ENCODE data around the gene KLRC4. TPM values are rescaled to one million over a fixed set of nuclear protein-coding genes. Genes with fewer than 3 reads are reported as not detected.
"Not testable (repeated sequence)": the region's sequence is repeated elsewhere in the genome, so short reads cannot be mapped to it uniquely, and the experiment has no call there.

KLRC4 gene
- total and polyA plus RNA-seq, 2 donors (not counting 1 experiment from before 2014, with no cell fraction given) = not detected

- H3K27me3 ChIP-seq (replicated peaks in 1 of 4; ENCODE audit: control extremely low read depth in 1 of 4, control insufficient read depth in 3 of 4, insufficient read depth in 4 of 4, low read length in 3 of 4); intact Hi-C loops (cut with micrococcal nuclease); H3K27ac ChIP-seq (ENCODE audit: low read length in 2 of 2); H3K4me1 Mint-ChIP-seq; H3K27ac Mint-ChIP-seq; H3K36me3 ChIP-seq (replicated peaks in 1 of 2; ENCODE audit: control extremely low read depth in 1 of 2, control insufficient read depth in 1 of 2, extremely low read depth in 1 of 2, insufficient read depth in 2 of 2, low read length in 1 of 2); H2AFZ ChIP-seq (ENCODE audit: insufficient read depth, low read depth, low read length, poor library complexity, severe bottlenecking); POLR2A ChIA-PET; H3K9me3 ChIP-seq (ENCODE audit: control extremely low read depth in 1 of 3, control insufficient read depth in 2 of 3, insufficient read depth in 1 of 3, low read length in 2 of 3); H3K9ac ChIP-seq (ENCODE audit: low read length); H3K9me3 Mint-ChIP-seq (ENCODE audit: insufficient read depth); H3K4me1 ChIP-seq (ENCODE audit: control insufficient read depth in 2 of 2, insufficient read depth in 2 of 2, low read length in 2 of 2); H3K4me3 Mint-ChIP-seq; H3K79me2 ChIP-seq (ENCODE audit: control insufficient read depth, insufficient read depth, low read length); H3K27me3 Mint-ChIP-seq; ATAC-seq (ENCODE audit: low read depth); H3K4me3 ChIP-seq (ENCODE audit: control extremely low read depth in 1 of 5, extremely low read depth in 1 of 5, insufficient read depth in 1 of 5, low read depth in 2 of 5, low read length in 4 of 5); CTCF ChIA-PET; DNase-seq; H3K4me2 ChIP-seq (replicated peaks; ENCODE audit: low read depth, low read length, poor library complexity, severe bottlenecking); H4K20me1 ChIP-seq (ENCODE audit: control insufficient read depth, insufficient read depth, low read length, poor library complexity, severe bottlenecking): not testable (repeated sequence)
- no CpG with 5 or more reads among the region's 2 CpGs for WGBS (ENCODE audit: insufficient coverage)
These were observed 30.2 kb upstream of the KLRC4 start for GRCh38 chr12:10439608-10440274.

- H3K27me3 Mint-ChIP-seq; POLR2A ChIA-PET; H3K36me3 ChIP-seq (replicated peaks in 1 of 2; ENCODE audit: control extremely low read depth in 1 of 2, control insufficient read depth in 1 of 2, extremely low read depth in 1 of 2, insufficient read depth in 2 of 2, low read length in 1 of 2); H3K4me1 Mint-ChIP-seq; CTCF ChIA-PET; H3K79me2 ChIP-seq (ENCODE audit: control insufficient read depth, insufficient read depth, low read length); H3K27ac Mint-ChIP-seq; H3K4me2 ChIP-seq (replicated peaks; ENCODE audit: low read depth, low read length, poor library complexity, severe bottlenecking); H3K27me3 ChIP-seq (replicated peaks in 1 of 4; ENCODE audit: control extremely low read depth in 1 of 4, control insufficient read depth in 3 of 4, insufficient read depth in 4 of 4, low read length in 3 of 4); H3K9me3 ChIP-seq (ENCODE audit: control extremely low read depth in 1 of 3, control insufficient read depth in 2 of 3, insufficient read depth in 1 of 3, low read length in 2 of 3); DNase-seq; H3K9me3 Mint-ChIP-seq (ENCODE audit: insufficient read depth); H3K4me1 ChIP-seq (ENCODE audit: control insufficient read depth in 2 of 2, insufficient read depth in 2 of 2, low read length in 2 of 2); H3K9ac ChIP-seq (ENCODE audit: low read length); H3K4me3 ChIP-seq (ENCODE audit: control extremely low read depth in 1 of 5, extremely low read depth in 1 of 5, insufficient read depth in 1 of 5, low read depth in 2 of 5, low read length in 4 of 5); intact Hi-C loops (cut with micrococcal nuclease); H2AFZ ChIP-seq (ENCODE audit: insufficient read depth, low read depth, low read length, poor library complexity, severe bottlenecking); ATAC-seq (ENCODE audit: low read depth); H3K4me3 Mint-ChIP-seq; H4K20me1 ChIP-seq (ENCODE audit: control insufficient read depth, insufficient read depth, low read length, poor library complexity, severe bottlenecking); H3K27ac ChIP-seq (ENCODE audit: low read length in 2 of 2): not testable (repeated sequence)
- WGBS (ENCODE audit: insufficient coverage) = no CpG with 5 or more reads among the region's 2 CpGs
These were observed 28.0 kb upstream of the KLRC4 start for GRCh38 chr12:10437601-10438000.

- no CpG with 5 or more reads among the region's 3 CpGs for WGBS (ENCODE audit: insufficient coverage)
- POLR2A ChIA-PET; H3K9ac ChIP-seq (ENCODE audit: low read length); CTCF ChIA-PET; H3K27ac ChIP-seq (ENCODE audit: low read length in 2 of 2); H2AFZ ChIP-seq (ENCODE audit: insufficient read depth, low read depth, low read length, poor library complexity, severe bottlenecking); H4K20me1 ChIP-seq (ENCODE audit: control insufficient read depth, insufficient read depth, low read length, poor library complexity, severe bottlenecking); H3K4me3 Mint-ChIP-seq; H3K36me3 ChIP-seq (replicated peaks in 1 of 2; ENCODE audit: control extremely low read depth in 1 of 2, control insufficient read depth in 1 of 2, extremely low read depth in 1 of 2, insufficient read depth in 2 of 2, low read length in 1 of 2); H3K27me3 Mint-ChIP-seq; H3K9me3 Mint-ChIP-seq (ENCODE audit: insufficient read depth); H3K4me1 Mint-ChIP-seq; H3K4me3 ChIP-seq (ENCODE audit: control extremely low read depth in 1 of 5, extremely low read depth in 1 of 5, insufficient read depth in 1 of 5, low read depth in 2 of 5, low read length in 4 of 5); H3K27ac Mint-ChIP-seq; H3K4me2 ChIP-seq (replicated peaks; ENCODE audit: low read depth, low read length, poor library complexity, severe bottlenecking); H3K9me3 ChIP-seq (ENCODE audit: control extremely low read depth in 1 of 3, control insufficient read depth in 2 of 3, insufficient read depth in 1 of 3, low read length in 2 of 3); H3K27me3 ChIP-seq (replicated peaks in 1 of 4; ENCODE audit: control extremely low read depth in 1 of 4, control insufficient read depth in 3 of 4, insufficient read depth in 4 of 4, low read length in 3 of 4); H3K4me1 ChIP-seq (ENCODE audit: control insufficient read depth in 2 of 2, insufficient read depth in 2 of 2, low read length in 2 of 2); ATAC-seq (ENCODE audit: low read depth); H3K79me2 ChIP-seq (ENCODE audit: control insufficient read depth, insufficient read depth, low read length); DNase-seq; intact Hi-C loops (cut with micrococcal nuclease): not testable (repeated sequence)
These were observed 26.3 kb upstream of the KLRC4 start, which contains the start of gene KLRC2 for GRCh38 chr12:10435816-10436215. Gene KLRC2 (minus strand): TSS chr12:10436010. CDS start chr12:10435986, 24 bp downstream.

- H3K9me3 ChIP-seq (ENCODE audit: control extremely low read depth in 1 of 3, control insufficient read depth in 2 of 3, insufficient read depth in 1 of 3, low read length in 2 of 3); ATAC-seq (ENCODE audit: low read depth); H3K4me3 ChIP-seq (ENCODE audit: control extremely low read depth in 1 of 5, extremely low read depth in 1 of 5, insufficient read depth in 1 of 5, low read depth in 2 of 5, low read length in 4 of 5); H2AFZ ChIP-seq (ENCODE audit: insufficient read depth, low read depth, low read length, poor library complexity, severe bottlenecking); H3K9me3 Mint-ChIP-seq (ENCODE audit: insufficient read depth); H3K4me2 ChIP-seq (replicated peaks; ENCODE audit: low read depth, low read length, poor library complexity, severe bottlenecking); H3K4me3 Mint-ChIP-seq; CTCF ChIA-PET; H3K27me3 Mint-ChIP-seq; H3K9ac ChIP-seq (ENCODE audit: low read length); POLR2A ChIA-PET; H3K36me3 ChIP-seq (replicated peaks in 1 of 2; ENCODE audit: control extremely low read depth in 1 of 2, control insufficient read depth in 1 of 2, extremely low read depth in 1 of 2, insufficient read depth in 2 of 2, low read length in 1 of 2); H3K79me2 ChIP-seq (ENCODE audit: control insufficient read depth, insufficient read depth, low read length); H3K27ac Mint-ChIP-seq; H3K4me1 ChIP-seq (ENCODE audit: control insufficient read depth in 2 of 2, insufficient read depth in 2 of 2, low read length in 2 of 2); H4K20me1 ChIP-seq (ENCODE audit: control insufficient read depth, insufficient read depth, low read length, poor library complexity, severe bottlenecking); intact Hi-C loops (cut with micrococcal nuclease); DNase-seq; H3K4me1 Mint-ChIP-seq; H3K27ac ChIP-seq (ENCODE audit: low read length in 2 of 2); H3K27me3 ChIP-seq (replicated peaks in 1 of 4; ENCODE audit: control extremely low read depth in 1 of 4, control insufficient read depth in 3 of 4, insufficient read depth in 4 of 4, low read length in 3 of 4): not testable (repeated sequence)
- WGBS (ENCODE audit: insufficient coverage) = 92% methylated on average over 2 of the region's 4 CpGs
These were observed 21.1 kb upstream of the KLRC4 start for GRCh38 chr12:10430623-10431022.

Data from B cell (primary cell).